Stimulated activated CD4-positive, alpha-beta T cell treated with anti-CD3 and anti-CD28 coated beads, Interleukin-4, amount 100 ng/mL, for 1 hour (primary cell): ENCODE data around the gene CLSTN3.
A peak's percentile ranks its signal among the peaks of the same experiment; 100 is the strongest.

Experiments
- DNase-seq: peaks from one replicate; pipeline ENCODE4 v3.0.0-alpha.2; 2020

The CLSTN3 gene

DNA sequence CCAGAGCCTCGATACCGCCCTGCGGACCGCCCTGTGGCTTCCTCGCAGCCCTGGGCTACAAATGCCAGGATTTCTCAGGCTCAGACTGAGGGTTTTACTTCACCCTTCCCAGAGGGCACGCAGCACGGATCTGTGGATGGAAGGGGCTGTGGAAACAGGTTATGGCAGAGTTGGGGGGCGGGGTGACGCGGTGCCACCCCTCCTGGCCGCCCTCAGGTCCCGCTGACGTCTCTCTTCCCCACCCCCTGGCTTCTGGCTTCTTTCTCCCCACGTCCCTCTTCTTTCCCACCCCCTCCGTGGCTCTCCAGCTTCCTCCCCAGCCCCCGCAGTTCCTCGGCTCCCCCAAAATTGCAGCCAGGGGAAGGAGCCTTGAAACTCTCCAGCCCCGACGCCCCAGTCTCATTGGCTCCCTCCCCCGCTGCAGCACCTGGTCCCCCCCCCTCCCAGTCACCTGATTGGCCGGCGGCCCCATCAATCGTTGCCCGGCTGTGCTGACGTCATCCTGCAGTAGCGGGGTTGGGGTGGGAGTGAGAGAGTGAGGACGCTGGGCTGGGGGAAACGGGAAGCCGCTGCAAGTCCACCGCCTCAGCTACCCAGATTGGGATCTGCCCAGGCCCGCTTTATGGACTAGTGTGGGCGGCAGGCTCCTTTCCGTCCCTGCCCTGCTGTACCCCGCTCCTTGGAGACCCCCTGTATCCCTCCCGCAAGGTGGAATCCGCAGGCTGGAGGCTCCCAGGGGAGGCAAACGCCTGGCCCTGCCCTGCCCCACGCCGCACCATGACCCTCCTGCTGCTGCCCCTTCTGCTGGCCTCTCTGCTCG is at the start of gene CLSTN3:
TSS of gene CLSTN3 (plus strand) at position 500 of the 820 bp plus-strand sequence. CDS start at position 778, 278 bp downstream.
- peak; percentile 84 for DNase-seq

DNA sequence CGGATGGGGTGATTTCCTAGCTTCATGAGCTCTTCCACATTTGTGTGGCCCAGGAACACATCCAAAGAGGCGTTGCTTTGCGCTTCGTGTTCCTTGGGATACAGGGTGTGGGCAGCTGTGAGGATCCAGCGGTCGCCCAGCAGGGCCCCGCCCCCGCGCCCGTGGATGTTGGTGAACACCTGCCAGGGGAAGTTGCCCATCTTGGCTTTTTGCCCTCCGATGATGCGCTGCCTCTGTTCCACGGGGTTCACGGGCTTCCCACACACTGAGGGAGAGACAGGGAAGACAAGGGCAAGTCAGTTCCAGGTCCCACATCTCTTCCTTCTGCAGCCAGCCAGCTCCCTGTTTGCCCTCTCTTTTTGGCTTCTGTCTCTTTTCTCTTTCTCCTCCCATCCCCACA is 49.1 kb upstream of the CLSTN3 start:
- DNase-seq = no peak

DNA sequence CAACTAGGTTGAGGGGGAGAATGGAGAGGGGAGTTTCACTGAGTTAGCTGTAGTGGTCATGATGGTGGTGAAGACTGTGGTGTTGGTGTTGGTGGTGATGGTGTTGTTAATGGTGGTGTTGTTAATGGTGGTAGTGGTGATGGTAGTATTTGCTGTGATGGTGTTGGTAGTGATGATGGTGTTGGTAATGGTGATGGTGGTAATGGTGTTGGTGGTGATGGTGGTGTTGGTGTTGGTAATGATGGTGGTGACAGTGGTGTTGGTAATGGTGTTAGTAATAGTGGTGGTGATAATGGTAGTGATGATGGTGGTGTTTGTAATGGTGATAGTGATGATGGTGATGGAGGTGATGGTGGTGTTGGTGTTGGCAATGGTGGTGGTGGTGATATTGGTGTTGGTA is 47.0 kb upstream of the CLSTN3 start:
- DNase-seq = no peak

DNA sequence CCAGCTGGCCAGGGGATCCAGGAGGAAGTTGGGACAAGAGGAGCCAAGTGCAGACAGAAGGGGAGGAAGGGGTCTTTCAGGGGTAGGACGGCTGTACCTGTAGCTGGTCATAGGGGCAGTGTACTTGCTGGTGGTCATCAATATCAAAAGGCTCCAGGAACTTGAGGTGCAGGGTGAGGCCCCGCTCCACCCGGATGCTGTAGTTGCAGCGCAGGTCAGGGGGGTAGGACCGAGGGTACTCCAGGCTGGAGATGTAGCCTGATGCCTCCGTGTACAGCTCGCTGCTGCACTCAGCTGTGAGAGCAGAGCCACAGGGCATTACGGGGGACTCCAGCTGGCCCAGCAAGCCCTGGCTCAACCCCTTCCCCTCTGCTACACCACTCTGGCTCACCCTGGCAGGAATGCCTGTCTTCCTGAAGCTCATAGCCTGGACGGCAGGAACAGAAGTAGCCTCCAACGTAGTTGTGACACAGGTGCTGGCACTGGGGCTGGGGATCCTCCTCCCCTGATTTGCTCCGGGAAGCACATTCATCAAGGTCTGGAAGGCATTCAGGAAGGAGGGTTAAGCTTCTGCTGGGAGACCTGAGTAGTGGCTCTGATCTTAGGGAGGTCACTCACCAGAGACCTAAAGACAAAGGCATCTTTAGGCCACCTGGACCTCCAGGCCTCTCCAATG is 40.8 kb upstream of the CLSTN3 start:
- no peak for DNase-seq

DNA sequence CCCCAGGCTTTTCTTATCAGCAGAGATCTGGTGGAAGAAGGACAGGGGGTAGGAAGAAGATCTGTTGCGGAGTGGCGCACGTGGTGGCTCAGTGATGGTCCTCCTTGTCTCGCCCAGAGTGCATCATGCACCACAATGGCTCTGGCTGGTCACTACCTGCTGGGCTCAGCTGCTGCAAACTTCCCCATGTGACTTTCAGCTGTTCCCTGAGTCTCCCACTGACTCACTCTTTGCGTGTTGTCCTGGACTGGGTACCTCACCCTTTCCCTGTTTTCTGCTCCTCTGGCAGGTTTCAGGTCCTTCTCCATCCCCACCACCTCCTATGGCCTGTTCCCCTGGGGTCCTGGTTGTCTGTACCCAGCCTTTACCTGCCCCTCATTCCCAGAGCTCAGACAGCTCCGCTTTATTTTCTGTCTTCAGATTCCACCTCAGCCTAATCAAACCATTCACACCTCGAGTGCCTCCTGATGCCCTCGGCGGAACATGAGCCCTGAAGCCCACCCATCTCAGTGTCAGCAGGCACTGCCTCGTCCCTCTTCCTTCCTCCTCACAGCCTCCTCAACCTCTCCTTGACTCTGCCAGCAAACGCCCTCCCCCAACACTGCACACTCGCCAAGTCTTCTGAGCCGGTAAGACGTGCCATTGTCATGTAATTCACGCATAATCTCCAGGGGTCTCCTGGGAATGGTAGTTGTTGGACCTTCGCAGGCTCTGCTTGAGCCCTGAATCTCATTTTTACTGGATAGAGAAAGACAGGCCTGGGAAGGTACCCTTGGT is 39.8 kb upstream of the CLSTN3 start:
- DNase-seq = no peak

DNA sequence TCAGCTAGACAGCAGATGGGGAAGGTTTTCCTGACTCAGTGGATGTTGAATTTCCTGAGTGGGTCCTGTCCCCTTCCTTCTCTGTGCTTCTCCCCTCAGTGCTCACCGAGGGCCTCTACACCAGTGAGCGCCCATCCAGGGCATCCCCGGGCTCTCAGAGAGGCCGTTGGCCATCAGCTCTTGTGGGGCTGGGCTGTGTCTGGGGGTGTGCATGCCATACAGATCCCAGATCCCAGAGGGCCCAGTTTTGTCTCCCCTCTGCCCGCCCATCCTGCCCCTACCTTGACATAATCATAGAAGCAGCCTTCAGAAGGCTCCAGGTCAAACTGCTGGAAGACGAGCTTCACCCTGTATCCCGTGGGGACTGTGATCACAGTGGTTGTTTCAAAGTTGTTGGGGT is 39.0 kb upstream of the CLSTN3 start:
- DNase-seq = no peak

DNA sequence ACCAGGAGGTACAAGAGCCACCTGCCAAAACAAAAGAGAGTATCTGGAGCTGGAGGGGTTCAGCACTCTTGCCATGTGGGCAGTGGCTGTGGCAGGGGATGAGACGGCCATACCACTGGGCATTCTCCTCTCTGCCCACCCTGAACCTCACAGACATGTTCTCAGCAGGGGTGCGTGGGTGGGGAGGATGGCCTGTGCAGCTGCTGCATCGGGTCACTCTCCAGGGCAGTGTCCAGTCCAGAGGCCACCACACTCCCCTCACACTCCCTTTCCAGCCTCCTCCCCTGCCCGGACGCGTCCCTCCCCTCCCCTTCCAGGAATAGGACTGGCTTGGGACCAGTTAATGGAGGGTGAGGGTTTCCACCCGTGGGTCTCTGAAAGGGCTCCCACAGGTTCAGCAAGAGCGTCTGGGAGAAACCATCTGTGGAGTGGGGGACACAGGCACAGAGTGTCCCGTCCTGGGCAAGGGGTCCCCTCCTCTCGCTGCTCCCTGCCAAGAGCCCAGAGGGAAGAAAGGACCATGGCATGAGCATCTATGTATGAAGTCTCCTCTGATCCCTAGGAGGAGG is 38.4 kb upstream of the CLSTN3 start:
- no peak for DNase-seq

DNA sequence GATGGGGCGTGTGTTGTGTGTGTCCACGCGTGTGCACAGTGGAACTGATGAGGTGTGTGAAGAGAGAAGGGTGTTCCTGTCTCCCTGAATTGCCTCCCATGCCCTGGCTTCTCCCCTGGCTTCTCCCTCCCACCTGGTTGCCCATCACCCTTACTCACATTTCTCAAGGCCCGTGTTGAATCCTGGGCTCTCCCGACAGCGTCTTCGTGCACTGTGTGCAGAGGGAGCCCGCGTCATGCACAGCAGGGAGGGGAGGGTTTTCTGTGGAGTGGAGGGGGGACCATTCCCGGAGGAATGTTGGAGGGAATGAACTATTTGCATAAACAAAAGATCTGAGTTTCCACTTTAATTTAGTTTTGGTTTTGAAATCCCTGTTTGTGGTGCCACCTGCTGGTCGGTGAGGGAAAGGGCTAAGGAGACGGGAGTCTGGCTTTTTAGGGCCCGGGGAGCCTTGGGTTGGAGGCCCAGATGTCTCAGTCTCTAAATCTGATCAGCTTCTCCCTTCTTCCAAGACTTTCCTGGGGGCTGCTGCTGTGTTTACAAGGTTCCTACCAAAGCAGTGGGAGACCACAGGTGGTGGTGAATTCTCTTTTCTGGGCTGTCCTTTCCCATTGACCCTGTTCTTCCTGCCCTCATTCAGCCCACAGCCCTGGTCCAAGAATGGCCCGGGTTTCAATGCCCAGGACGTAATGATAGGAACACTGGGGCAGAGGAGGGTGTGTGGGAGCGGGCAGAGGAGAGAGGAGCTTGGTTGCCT is 37.8 kb upstream of the CLSTN3 start, which contains the start of gene C1R:
TSS of gene C1R (minus strand) at position 217 of the 757 bp plus-strand sequence. CDS start at position 160, 57 bp downstream.
- peak; percentile 70 for DNase-seq

DNA sequence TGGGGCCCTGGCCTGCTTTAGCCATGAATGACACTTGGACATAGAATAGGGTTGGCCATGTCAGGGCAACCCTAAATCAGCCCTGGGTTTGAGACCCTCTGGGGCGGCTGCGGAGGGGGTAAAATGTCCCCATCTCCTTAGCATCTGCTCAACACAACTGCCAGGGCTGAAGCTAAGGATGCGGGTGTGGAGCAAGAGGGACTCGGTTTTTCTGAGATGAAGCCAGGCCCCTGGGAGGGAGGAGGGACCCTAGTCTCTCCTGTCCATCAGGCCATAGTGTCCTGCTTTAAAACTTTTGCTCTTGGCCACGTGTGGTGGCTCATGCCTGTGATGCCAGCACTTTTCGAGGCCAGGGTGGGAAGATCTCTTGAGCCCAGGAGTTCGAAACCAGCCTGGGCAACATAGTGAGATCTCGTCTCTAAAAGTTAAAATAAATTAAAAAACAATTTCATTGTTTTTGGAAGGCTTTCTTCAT is 37.1 kb upstream of the CLSTN3 start:
- DNase-seq = no peak

DNA sequence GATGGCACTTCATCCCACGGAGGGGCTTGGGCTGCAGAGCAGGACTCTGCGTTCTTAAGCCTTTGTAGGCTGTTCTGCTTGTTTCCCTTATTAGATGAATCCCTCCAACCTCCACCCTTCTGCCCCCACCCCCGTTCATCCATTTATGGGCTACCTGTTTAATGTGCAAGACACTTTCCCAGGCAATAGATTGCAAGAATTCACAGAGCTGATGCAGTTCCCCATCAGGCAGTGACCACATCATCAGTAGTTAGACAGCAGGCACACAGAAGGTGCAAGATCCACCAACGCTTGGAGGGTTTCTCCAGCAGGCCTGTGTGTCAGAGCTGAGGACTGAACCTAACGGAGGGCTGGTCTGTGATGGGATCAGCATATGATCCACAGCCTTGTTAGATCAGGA is 36.7 kb upstream of the CLSTN3 start:
- DNase-seq = no peak

DNA sequence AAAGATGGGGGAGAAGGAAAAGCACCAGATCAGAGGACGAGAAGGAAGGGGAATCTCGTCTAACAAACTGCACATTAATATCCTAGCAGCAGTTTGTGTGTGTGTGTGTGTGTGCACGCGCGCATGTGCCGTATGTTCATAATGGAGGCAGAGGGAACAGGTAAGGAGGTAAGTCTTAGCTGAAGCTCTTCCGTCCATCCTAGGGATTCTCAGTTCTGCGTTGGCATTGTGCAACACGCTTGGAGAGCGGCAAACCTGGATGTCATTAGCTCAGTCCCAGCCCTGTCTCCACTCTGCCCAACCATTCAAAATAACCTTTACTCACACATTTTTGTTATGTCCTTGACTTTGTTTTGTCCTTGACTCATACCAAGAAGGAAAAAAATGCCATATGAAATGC is 36.3 kb upstream of the CLSTN3 start:
- no peak for DNase-seq

DNA sequence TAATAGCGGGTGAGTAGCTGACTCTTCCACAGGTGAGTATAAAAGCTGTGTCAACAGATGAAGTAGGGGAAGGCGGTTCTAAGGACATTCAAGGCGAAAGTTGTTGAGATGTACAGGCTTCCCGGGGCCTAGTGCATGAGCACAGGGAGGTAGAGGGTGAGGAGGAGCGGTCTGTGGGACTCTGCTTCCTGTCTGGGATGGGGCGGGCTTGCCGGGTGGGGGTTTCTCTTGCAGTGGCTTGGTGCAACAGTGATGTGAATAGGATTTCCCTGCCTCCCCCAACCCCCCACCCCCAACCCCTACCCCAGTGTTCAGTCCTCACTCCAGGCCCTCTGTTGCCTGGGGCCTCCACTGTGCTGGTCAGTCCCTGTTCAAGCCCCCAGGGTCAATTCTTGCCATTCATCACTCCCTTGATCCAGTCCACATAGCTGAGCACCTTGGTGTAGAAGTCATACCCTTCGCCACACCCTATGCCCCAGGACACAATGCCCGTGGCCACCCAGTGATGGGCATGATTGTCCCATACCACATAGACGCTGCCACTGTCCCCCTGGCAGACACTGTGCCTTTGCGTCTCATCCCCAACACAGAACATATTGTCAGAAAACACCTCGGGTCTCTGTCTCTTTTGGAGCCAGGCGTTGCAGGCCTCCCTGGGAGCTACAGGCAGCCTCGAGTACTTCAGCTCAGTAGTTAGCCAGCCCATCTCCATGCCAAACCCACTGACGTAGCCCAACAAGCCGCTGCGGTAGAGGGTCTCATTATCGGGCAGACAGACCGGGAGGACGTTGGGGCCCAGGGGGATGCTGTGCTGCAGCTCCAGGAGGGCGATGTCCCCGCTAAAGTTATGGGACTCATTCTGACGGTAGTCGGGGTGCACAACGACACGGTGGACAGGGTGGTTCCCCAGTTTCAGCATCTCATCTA is 33.9 kb upstream of the CLSTN3 start:
- DNase-seq = no peak

DNA sequence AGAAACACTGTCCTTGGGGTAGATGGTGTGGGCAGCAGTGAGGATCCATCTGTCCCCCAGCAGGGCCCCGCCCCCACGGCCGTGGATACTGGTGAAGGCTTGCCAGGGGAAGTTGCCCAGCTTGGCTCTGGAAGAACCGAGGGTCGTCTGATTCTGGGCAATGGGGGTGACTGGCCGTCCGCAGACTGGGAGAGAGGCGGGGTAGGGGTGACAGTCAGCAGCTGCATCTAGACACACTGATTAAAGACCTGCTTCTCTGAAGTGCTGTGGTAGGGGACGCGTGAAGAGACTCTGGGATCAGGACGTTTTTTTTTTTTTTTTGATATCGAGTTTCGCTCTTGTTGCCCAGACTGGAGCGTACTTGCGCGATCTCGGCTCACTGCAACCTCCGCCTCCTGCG is 33.2 kb upstream of the CLSTN3 start:
- DNase-seq = no peak

DNA sequence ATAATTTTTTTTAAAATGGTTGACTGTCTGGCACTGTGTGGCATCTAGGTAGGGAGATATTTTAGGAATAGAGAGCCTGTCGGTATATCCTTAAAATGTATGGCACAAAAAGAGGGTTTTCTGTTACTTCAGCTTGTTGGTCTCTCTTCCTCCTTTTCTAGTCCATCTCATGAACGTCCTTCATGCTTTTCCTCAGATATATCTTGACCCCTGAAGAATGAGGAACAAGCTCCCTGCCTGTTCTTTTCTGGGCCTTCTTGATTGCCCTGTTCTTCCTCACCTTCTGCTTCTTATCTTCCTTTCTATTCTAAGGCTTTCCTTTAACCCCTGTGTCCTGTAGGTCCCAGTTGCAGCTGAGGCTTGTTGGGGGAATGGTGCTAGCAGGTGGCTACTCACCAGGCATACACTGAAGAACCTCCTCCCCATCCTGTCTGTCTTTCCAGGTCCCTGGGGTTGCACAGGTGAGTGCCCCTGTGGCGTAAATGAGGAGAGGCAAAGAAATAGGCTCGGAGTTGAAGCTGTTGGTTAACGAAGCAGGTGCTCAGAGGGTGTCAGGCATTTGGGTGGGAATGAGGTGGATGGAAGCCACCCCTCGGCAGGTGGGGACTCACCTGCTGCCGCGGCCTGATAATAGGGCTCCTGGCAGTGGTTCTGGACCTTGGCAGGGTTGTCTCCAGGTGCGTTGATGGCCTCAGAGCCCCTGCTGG is 30.7 kb upstream of the CLSTN3 start:
- no peak for DNase-seq

DNA sequence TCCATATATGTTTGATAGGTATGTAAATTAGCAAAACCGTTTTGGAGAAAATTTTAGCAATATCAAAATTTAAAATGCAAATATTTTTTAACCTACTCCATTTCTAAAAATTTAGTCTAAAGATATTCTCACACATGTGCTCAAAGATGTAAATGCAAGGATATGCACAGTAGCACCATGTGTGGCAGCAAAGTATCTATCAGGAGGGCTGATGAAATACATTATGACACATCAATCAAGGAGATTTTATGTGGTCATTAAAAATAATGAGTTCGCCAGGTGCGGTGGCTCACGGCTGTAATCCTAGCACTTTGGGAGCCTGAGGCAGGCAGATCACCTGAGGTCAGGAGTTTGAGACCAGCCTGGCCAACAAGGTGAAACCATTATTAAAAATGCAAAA is 29.9 kb upstream of the CLSTN3 start:
- DNase-seq = no peak

DNA sequence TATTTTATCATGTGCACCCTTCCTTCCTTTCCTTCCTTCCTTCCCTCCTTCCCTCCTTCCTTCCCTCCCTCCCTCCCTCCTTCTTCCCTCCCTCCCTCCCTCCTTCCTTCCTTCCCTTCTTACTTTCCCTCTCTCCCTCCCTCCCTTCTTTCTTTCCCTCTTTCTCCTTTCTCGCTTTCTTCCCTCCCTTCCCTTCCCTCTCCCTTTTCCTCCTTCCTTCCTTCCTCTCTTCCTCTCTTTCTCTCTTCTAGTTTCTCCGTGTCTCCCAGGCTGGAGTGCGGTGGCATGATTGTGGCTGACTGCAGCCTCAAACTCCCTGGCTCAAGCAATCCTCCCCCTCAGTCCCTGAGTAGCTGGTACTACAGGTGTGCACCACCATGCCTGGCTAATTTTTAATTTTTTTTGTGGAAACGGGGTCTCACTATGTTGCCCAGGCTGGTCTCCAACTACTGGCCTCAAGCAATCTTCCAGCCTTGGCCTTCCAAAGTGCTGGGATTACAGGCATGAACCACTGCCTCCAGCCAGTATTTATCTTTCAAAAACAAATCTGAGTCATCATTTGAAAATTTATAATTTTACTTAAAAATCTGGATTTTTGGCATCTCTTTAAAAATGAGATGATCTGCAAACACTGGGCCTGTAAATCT is 29.0 kb upstream of the CLSTN3 start:
- no peak for DNase-seq

DNA sequence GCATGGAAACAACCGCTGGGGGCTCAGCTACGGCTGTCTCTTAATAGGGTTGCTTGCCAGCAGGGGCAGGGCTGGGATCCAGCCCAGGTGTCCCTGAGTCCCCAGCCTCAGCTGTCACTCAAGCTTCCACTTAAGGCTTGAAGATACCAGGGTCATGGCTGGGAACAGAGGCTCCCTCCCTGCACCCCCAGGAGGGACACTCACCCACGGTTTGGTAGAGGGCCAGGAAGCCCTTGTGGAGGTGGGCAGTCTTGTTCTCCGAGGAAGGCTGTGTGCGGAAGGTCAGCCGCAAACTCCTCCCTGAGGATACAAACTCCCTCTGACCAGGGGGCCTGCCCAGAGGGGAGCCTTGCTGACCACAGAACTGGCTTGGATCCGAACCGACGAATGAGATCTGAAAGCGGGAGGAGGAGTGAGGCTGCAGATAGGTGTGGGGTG is 28.5 kb upstream of the CLSTN3 start:
- no peak for DNase-seq

DNA sequence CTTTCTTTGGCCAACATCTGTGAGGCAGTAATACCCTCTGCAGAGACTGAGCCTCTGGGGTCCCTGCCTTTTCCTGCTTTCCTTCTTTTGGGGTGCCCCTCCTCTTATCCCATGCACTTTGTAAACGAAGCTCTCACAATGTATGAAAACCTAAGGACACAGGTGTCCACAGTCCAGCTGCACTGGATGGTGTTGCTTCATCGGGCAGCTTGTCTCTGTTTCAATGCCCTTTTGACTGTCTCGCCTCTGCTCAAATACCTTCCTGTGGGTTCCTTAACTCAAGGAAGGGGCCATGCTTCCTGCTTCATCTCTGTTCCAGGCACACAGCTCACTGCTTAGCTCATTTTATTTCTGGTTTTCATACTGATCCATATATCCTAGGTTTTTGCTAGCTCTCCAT is 27.6 kb upstream of the CLSTN3 start:
- DNase-seq = no peak

DNA sequence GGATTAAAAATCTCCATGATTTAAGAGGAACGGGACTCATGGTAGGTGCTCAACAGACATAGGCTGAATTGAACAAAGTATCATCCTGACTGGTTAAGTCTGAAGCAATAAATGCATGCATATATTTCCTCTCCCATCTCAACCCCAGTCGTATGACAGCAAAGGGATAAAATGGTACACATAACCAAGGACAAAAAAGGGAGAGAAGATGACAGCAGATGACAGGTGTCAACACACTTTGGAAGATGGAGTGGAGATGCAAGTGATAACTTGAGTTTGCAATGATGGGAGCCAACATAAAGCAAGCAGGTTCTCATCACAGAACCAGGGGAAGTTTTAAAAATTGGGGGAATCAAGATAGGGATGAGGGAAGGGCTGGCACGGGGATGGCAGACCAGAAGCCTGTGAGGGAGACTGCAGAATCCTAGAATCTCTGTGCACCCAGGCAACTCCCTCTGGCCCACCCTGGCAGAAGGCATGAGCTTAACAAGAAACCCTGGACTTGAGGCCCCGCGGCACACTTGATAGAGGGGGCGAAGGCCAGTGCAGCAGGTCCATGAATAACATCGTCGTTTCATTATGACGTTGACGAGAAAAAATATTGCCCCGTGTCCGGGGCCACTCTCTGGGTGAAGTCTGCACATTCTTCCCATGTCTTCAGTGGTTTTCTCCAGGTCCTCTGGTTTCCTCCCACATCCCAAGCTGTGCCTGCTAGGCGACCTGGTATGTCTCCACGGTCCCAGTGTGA is 26.2 kb upstream of the CLSTN3 start:
- no peak for DNase-seq
